HCT116 (cell line): ENCODE measurements around the gene FAM118A. TPM values are rescaled to one million over a fixed set of nuclear protein-coding genes. Genes with fewer than 3 reads are reported as not detected.

Experiments
- ATAC-seq: fragments of 200-7000 bp; cut with Tn5 transposase; 2 replicates; pipeline ENCODE4 v1.9.1; 2020; ENCODE audit warnings: mild to moderate bottlenecking, moderate library complexity
- BruUV-seq: library from RNA; stranded (reverse); fragments of 400-500 nt; replicated peaks from 2 replicates; lab custom pipeline; 2021; lab: Mats Ljungman, UMichigan
- CTCF ChIA-PET: fragments of 300-600 bp; sonication (Branson Sonifier 250); formaldehyde crosslinking; loops from one replicate; lab custom pipeline; 2021; ENCODE audit warnings: antibody characterized with exemption; lab: Charles Lee
- POLR2A ChIA-PET: fragments of 300-600, 350-600 bp; sonication (Branson Sonifier 250); formaldehyde crosslinking; loops from one replicate; lab custom pipeline; 2021; ENCODE audit warnings: antibody characterized with exemption; lab: Charles Lee
- RAD21 ChIA-PET, 2 experiments: fragments of 300-600 bp; sonication (Branson Sonifier 250); formaldehyde crosslinking; loops; one replicate each; lab custom pipeline; 2023; ENCODE audit warnings: low total read pairs in 2 of 2; ENCODE audit not compliant: uncharacterized antibody in 2 of 2, unreplicated experiment in 2 of 2, low non-redundant PET in 1 of 2; lab: Charles Lee
- DNase-seq: peaks from one replicate; pipeline ENCODE4 v3.0.0-alpha.2; 2010; ENCODE audit warnings: low read depth, low spot score
- H2AFZ ChIP-seq: fragments of 200-600 bp; shearing (Covaris generic), sonication (generic); 2 replicates; pipeline ENCODE4 v1.6.1; 2017; ENCODE audit warnings: low read depth, mixed run types, mixed read lengths, antibody characterized with exemption, low read length; ENCODE audit not compliant: poor library complexity, severe bottlenecking
- H3K27ac ChIP-seq: 2 replicates; pipeline ENCODE4 v1.5.1; 2012; ENCODE audit warnings: low read depth, low read length
- H3K27me3 ChIP-seq: fragments of 200-600 bp; sonication (generic); 2 replicates; pipeline ENCODE4 v1.6.1; 2016; ENCODE audit warnings: mixed run types, low read length, mixed read lengths; ENCODE audit not compliant: insufficient read depth
- H3K36me3 ChIP-seq, 2 experiments: fragments of 200-500 bp in 1 of 2; fragments of 200-600 bp in 1 of 2; sonication (Bioruptor generic) in 1 of 2; sonication (generic) in 1 of 2; 2 replicates each; pipeline versions ENCODE4 v1.5.1 to v1.6.1; 2014 to 2016; ENCODE audit warnings: low read length in 2 of 2, inconsistent platforms in 1 of 2, mixed read lengths in 1 of 2, mixed run types in 1 of 2; ENCODE audit not compliant: insufficient read depth in 2 of 2, control insufficient read depth in 1 of 2
- H3K4me1 ChIP-seq, 2 experiments: fragments of 200-600 bp in 1 of 2; sonication (generic) in 1 of 2; 2 replicates each; pipeline versions ENCODE4 v1.5.1 to v1.6.1; 2012 to 2017; ENCODE audit warnings: low read length in 2 of 2, inconsistent platforms in 1 of 2, mild to moderate bottlenecking in 1 of 2, mixed read lengths in 1 of 2, mixed run types in 1 of 2, moderate library complexity in 1 of 2; ENCODE audit not compliant: insufficient read depth in 2 of 2, control insufficient read depth in 1 of 2
- H3K4me2 ChIP-seq: fragments of 200-600 bp; sonication (generic); 2 replicates; pipeline ENCODE4 v1.6.1; 2017; ENCODE audit warnings: mixed run types, low read length, mixed read lengths
- H3K4me3 ChIP-seq, 2 experiments: fragments of 200-600 bp in 1 of 2; sonication (generic) in 1 of 2; replicated peaks in 1 of 2; 2 replicates each; pipeline ENCODE4 v1.5.1; 2011 to 2016; ENCODE audit warnings: low read length in 2 of 2, control low read depth in 1 of 2, low read depth in 1 of 2, mild to moderate bottlenecking in 1 of 2, mixed read lengths in 1 of 2, mixed run types in 1 of 2
- H3K79me2 ChIP-seq: fragments of 200-600 bp; sonication (generic); 2 replicates; pipeline ENCODE4 v1.6.1; 2017; ENCODE audit warnings: mild to moderate bottlenecking, mixed run types, low read length, moderate library complexity, mixed read lengths; ENCODE audit not compliant: insufficient read depth
- H3K9ac ChIP-seq: fragments of 200-600 bp; sonication (generic); 2 replicates; pipeline ENCODE4 v1.6.1; 2016; ENCODE audit warnings: low read length, mixed read lengths
- H3K9me2 ChIP-seq: fragments of 200-600 bp; sonication (generic), shearing (Covaris generic); 2 replicates; pipeline ENCODE4 v1.6.1; 2017; ENCODE audit warnings: mixed run types, mild to moderate bottlenecking, moderate library complexity; ENCODE audit not compliant: insufficient read depth
- H3K9me3 ChIP-seq, 2 experiments: fragments of 200-500 bp in 1 of 2; fragments of 200-600 bp in 1 of 2; sonication (Bioruptor generic) in 1 of 2; sonication (generic) in 1 of 2; 2 replicates each; pipeline ENCODE4 v1.6.1; 2014 to 2017; ENCODE audit warnings: low read length in 2 of 2, mixed read lengths in 2 of 2, inconsistent platforms in 1 of 2, low read depth in 1 of 2, mild to moderate bottlenecking in 1 of 2, mixed run types in 1 of 2, moderate library complexity in 1 of 2; ENCODE audit not compliant: control insufficient read depth in 1 of 2, insufficient read depth in 1 of 2
- H4K20me1 ChIP-seq: fragments of 200-600 bp; sonication (generic), shearing (Covaris generic); 2 replicates; pipeline ENCODE4 v1.6.1; 2017; ENCODE audit warnings: mixed run types, mild to moderate bottlenecking, moderate library complexity; ENCODE audit not compliant: insufficient read depth
- CBX3 ChIP-seq: IDR thresholded peaks from 2 replicates; pipeline ENCODE4 v1.6.1; 2012; ENCODE audit warnings: low read depth
- CEBPB ChIP-seq: IDR thresholded peaks from 2 replicates; pipeline ENCODE4 v1.6.1; 2012; ENCODE audit warnings: low read depth
- CTCF ChIP-seq, 3 experiments: fragments of 200-600 bp in 1 of 3; sonication (generic) in 1 of 3; IDR thresholded peaks in 2 of 3; conservative IDR thresholded peaks in 1 of 3; 2 replicates each; pipeline ENCODE4 v1.5.1; 2012 to 2017; ENCODE audit warnings: low read depth in 2 of 3, low read length in 2 of 3, antibody characterized with exemption in 1 of 3, borderline replicate concordance in 1 of 3, control low read depth in 1 of 3, mild to moderate bottlenecking in 1 of 3, mixed read lengths in 1 of 3, mixed run types in 1 of 3, moderate library complexity in 1 of 3; ENCODE audit not compliant: insufficient read depth in 1 of 3
- EGR1 ChIP-seq: IDR thresholded peaks from 2 replicates; pipeline ENCODE4 v1.6.1; 2012; ENCODE audit warnings: low read depth
- EZH2phosphoT487 ChIP-seq: fragments of 200-600 bp; IDR thresholded peaks from 2 replicates; pipeline ENCODE4 v1.6.1; 2018; ENCODE audit warnings: antibody characterized with exemption, borderline replicate concordance
- JUND ChIP-seq: IDR thresholded peaks from 2 replicates; pipeline ENCODE4 v1.6.1; 2012
- POLR2A ChIP-seq: IDR thresholded peaks from 2 replicates; pipeline ENCODE4 v1.7.0; 2011; ENCODE audit warnings: borderline replicate concordance; ENCODE audit not compliant: insufficient read depth, insufficient read length; ENCODE audit errors: extremely low read depth
- POLR2AphosphoS5 ChIP-seq: IDR thresholded peaks from 2 replicates; pipeline ENCODE4 v1.6.1; 2011; ENCODE audit warnings: mild to moderate bottlenecking, low read depth, low read length, moderate library complexity
- RAD21 ChIP-seq: IDR thresholded peaks from 2 replicates; pipeline ENCODE4 v1.6.1; 2012; ENCODE audit warnings: low read depth, mild to moderate bottlenecking
- SP1 ChIP-seq: IDR thresholded peaks from 2 replicates; pipeline ENCODE4 v1.6.1; 2012; ENCODE audit warnings: low read depth
- SRF ChIP-seq: IDR thresholded peaks from 2 replicates; pipeline ENCODE4 v1.6.1; 2012; ENCODE audit warnings: low read depth
- TCF7L2 ChIP-seq: IDR thresholded peaks from 2 replicates; pipeline ENCODE4 v1.7.0; 2011; ENCODE audit warnings: borderline replicate concordance, inconsistent platforms; ENCODE audit not compliant: insufficient read depth, insufficient read length; ENCODE audit errors: extremely low read depth
- ZFX ChIP-seq: fragments of 450-650 bp; IDR thresholded peaks from 2 replicates; pipeline ENCODE4 v1.6.1; 2017
- ZNF274 ChIP-seq: fragments of 200-500 bp; sonication (Bioruptor generic); IDR thresholded peaks from 2 replicates; pipeline ENCODE4 v1.6.1; 2014; ENCODE audit warnings: mild to moderate bottlenecking, low read depth, low read length, inconsistent platforms
- intact Hi-C: fragments of 100-400 bp; cut with micrococcal nuclease; formaldehyde crosslinking; loops from 2 replicates; pipeline ENCODE4 v1.10.0; 2022
- total RNA-seq: library from RNA; stranded (reverse); gene quantifications from one replicate; pipeline ENCODE4 v1.2.1, GENCODE V29; 2021; ENCODE audit not compliant: unreplicated experiment

The FAM118A gene
- total RNA-seq, 1 experiment from 2014 or later, result 43.2 TPM

- Histone ChIP-seq H3K36me3 (peaks cover 0 to 2% of the 10 kb centered on the region in 2 experiments; a peak in 2 of 4 replicates), H3K4me2 (peak overlapping the region; percentile 89), H3K27me3 (no peaks in the 10 kb centered on the region), H3K79me2 (peaks cover 33% of the 10 kb centered on the region), H4K20me1 (no peaks in the 10 kb centered on the region), H3K9me2 (no peaks in the 10 kb centered on the region), H2AFZ (no peak overlapping the region), H3K27ac (peak overlapping the region; percentile 95), H3K9ac (peak overlapping the region; percentile 94), H3K4me3 (peak overlapping the region; percentile 66 to 91), H3K4me1 (peaks cover 29 to 38% of the 10 kb centered on the region in 2 experiments), H3K9me3 (no peaks in the 10 kb centered on the region)
- RAD21 ChIA-PET, result no interaction called here
- intact Hi-C loops, result no loop called here
- POLR2A ChIA-PET, result no interaction called here
- ATAC-seq (no peak), DNase-seq (no peak)
- TF ChIP-seq ZNF274 (no peak), RAD21 (no peak), JUND (no peak), EZH2phosphoT487 (no peak), CBX3 (no peak), CEBPB (no peak), SRF (no peak), ZFX (no peak), POLR2AphosphoS5 (no peak), SP1 (no peak), TCF7L2 (no peak)
- BruUV-seq, result no TSS peak
- CTCF ChIA-PET, result no interaction called here
Observed at GRCh38 chr22:45308391-45308956, 1.3 kb upstream of the FAM118A start.

GRCh38 chr22:45308957-45309421, 745 bp upstream of the FAM118A start:
- H3K9ac ChIP-seq, result peak overlapping the region; percentile 94
- DNase-seq (peak; percentile 23), ATAC-seq (peak; percentile 43)
- H3K4me2 ChIP-seq, result peak overlapping the region; percentile 89
- intact Hi-C loops, result no loop called here
- ChIA-PET CTCF (no interaction called here), POLR2A (no interaction called here)
- H3K27me3 ChIP-seq, result no peaks in the 10 kb centered on the region
- peaks cover 0 to 2% of the 10 kb centered on the region in 2 experiments; a peak in 2 of 4 replicates for H3K36me3 ChIP-seq
- H3K4me1 ChIP-seq, result peaks cover 29 to 38% of the 10 kb centered on the region in 2 experiments
- no peaks in the 10 kb centered on the region for H3K9me2 ChIP-seq
- H3K79me2 ChIP-seq, result peaks cover 38% of the 10 kb centered on the region
- H3K9me3 ChIP-seq, result no peaks in the 10 kb centered on the region
- no peak overlapping the region for H2AFZ ChIP-seq
- H4K20me1 ChIP-seq, result no peaks in the 10 kb centered on the region
- BruUV-seq, result TSS peak; percentile 95
- H3K4me3 ChIP-seq, result peak overlapping the region; percentile 66 to 91
- peak overlapping the region; percentile 95 for H3K27ac ChIP-seq
- TF ChIP-seq ZNF274 (no peak), POLR2A (peak; percentile 44), EGR1 (peak; percentile 54), CTCF (IDR thresholded peaks at IDR 0.05 in 2 of 3, conservative IDR thresholded peaks at IDR 0.05 in 1 of 3; ENCODE audit: borderline replicate concordance in 1 of 3, insufficient read depth in 1 of 3, low read depth in 2 of 3, low read length in 2 of 3) (no peak)
- TF ChIP-seq, all 23 proteins: peak for 2
- RAD21 ChIA-PET, result no interaction called here
